MM.1S (cell line): ENCODE results near the gene LHPP.

Source experiments
- EZH2 ChIP-seq: fragments of 300-600 bp; sonication (generic); optimal IDR thresholded peaks from 2 replicates; pipeline ENCODE3; 2017; ENCODE audit warnings: low read depth, mild to moderate bottlenecking, antibody characterized with exemption, low read length, mixed read lengths
- TF ChIP-seq, protein P1 (sequence below): fragments of 300-600 bp; sonication (generic); IDR thresholded peaks from 2 replicates; pipeline ENCODE4 v1.5.1; 2016; ENCODE audit warnings: antibody characterized with exemption, low read length, mixed read lengths

GRCh38 chr10:124465777-124466488 is 4.3 kb downstream of the LHPP start:
- TF ChIP-seq, protein P1, sequence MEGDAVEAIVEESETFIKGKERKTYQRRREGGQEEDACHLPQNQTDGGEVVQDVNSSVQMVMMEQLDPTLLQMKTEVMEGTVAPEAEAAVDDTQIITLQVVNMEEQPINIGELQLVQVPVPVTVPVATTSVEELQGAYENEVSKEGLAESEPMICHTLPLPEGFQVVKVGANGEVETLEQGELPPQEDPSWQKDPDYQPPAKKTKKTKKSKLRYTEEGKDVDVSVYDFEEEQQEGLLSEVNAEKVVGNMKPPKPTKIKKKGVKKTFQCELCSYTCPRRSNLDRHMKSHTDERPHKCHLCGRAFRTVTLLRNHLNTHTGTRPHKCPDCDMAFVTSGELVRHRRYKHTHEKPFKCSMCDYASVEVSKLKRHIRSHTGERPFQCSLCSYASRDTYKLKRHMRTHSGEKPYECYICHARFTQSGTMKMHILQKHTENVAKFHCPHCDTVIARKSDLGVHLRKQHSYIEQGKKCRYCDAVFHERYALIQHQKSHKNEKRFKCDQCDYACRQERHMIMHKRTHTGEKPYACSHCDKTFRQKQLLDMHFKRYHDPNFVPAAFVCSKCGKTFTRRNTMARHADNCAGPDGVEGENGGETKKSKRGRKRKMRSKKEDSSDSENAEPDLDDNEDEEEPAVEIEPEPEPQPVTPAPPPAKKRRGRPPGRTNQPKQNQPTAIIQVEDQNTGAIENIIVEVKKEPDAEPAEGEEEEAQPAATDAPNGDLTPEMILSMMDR = no peak
- TF ChIP-seq EZH2 = no peak
